ENCODE data around the gene HSD11B1L.

- TF ChIP-seq CTCF (IDR thresholded peaks at IDR 0.05): no peak
- no peak for TF ChIP-seq POLR2A (IDR thresholded peaks at IDR 0.05)
Observed at GRCh38 chr19:5678071-5678718, 2.6 kb upstream of the HSD11B1L start.

Measured in sigmoid colon (tissue), 3 donors.